IPS-18a (cell line): ENCODE data around the gene COQ8B.

Source experiments
- H3K27ac ChIP-seq: one replicate; pipeline ENCODE4 v1.5.1; 2013; ENCODE audit warnings: low read length
- H3K27me3 ChIP-seq: one replicate; pipeline ENCODE4 v1.6.1; 2013; ENCODE audit warnings: mild to moderate bottlenecking, low read length; ENCODE audit not compliant: control insufficient read depth, insufficient read depth
- H3K36me3 ChIP-seq: one replicate; pipeline ENCODE4 v1.6.1; 2013; ENCODE audit warnings: low read depth, low read length; ENCODE audit not compliant: control insufficient read depth
- H3K4me1 ChIP-seq: one replicate; pipeline ENCODE4 v1.6.1; 2013; ENCODE audit warnings: low read depth, low read length; ENCODE audit not compliant: control insufficient read depth
- H3K4me3 ChIP-seq: one replicate; pipeline ENCODE4 v1.5.1; 2013; ENCODE audit warnings: low read length
- H3K9ac ChIP-seq: one replicate; pipeline ENCODE4 v1.6.1; 2013; ENCODE audit warnings: mild to moderate bottlenecking, low read length, moderate library complexity
- H3K9me3 ChIP-seq: one replicate; pipeline ENCODE4 v1.6.1; 2013; ENCODE audit warnings: low read depth, low read length; ENCODE audit not compliant: control insufficient read depth

Gene COQ8B

GRCh38 chr19:40752257-40752781, 35.6 kb upstream of the COQ8B start:
- Histone ChIP-seq H3K27ac (no peak overlapping the region), H3K4me1 (peaks cover 20% of the 10 kb centered on the region), H3K9me3 (no peaks in the 10 kb centered on the region), H3K9ac (peak overlapping the region; percentile 98), H3K4me3 (peak overlapping the region; percentile 86), H3K27me3 (no peaks in the 10 kb centered on the region), H3K36me3 (peaks cover 34% of the 10 kb centered on the region)

GRCh38 chr19:40750874-40751537, 34.3 kb upstream of the COQ8B start, which contains the start of gene SNRPA:
TSS of gene SNRPA (plus strand) at chr19:40751203. CDS start at chr19:40751409, 206 bp downstream.
- Histone ChIP-seq H3K9ac (peak within 1 kb of the TSS; percentile 98), H3K4me1 (peaks cover 20% of the 10 kb centered on the region), H3K4me3 (peak within 1 kb of the TSS; percentile 86), H3K36me3 (peaks cover 22% of the 10 kb centered on the region), H3K27ac (peak within 1 kb of the TSS; percentile 99), H3K9me3 (no peaks in the 10 kb centered on the region), H3K27me3 (no peaks in the 10 kb centered on the region)

DNA sequence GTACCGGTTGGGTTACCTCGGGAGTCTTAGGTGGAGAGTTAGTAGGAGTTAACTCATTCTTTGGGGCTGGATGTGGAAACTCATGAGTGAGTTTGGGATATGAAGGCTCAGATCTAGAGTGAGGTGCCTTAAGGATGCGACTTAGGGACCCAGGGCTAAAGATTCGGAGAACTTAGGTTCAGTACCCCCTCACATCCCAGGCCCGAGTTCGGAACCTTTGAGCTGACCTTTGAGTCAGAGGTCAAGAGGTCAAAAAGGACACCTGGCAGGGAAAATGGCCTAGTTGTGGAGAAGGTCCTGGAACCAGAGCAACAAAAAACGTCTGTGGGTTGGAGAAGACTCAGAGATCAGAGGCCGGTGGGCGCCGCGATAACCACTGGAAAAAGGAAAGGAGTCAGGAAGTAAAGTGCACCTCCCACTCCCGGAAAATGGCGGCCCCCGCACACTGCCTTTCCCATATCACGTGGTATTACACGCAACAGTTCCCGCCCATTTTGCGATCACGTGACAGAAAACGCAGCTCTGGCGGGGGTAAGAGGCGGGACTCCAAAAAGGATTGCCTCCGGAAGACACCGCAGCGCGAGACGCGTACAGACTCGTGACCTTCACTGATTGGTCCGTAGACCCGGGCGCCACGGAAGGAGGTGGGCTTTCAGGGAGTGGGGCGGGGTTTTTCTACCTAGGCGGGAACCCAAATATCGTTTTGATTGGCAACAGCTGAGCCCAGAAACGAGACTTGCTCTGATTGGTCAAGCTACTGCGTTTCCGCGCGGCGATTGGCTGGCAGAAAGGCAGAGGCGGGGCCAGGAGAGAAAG, 33.6 kb upstream of the COQ8B start, which contains the start of gene ACTMAP:
TSS of gene ACTMAP (minus strand) at position 420 of the 816 bp plus-strand sequence. CDS start 674 bp downstream, outside the sequence.
- Histone ChIP-seq H3K9ac (peak within 1 kb of the TSS; percentile 98), H3K4me3 (peak within 1 kb of the TSS; percentile 86), H3K27me3 (no peaks in the 10 kb centered on the region), H3K27ac (peak within 1 kb of the TSS; percentile 99), H3K9me3 (no peaks in the 10 kb centered on the region), H3K4me1 (peaks cover 21% of the 10 kb centered on the region), H3K36me3 (peaks cover 14% of the 10 kb centered on the region)

- no peak overlapping the region for H3K9ac ChIP-seq
- H3K27ac ChIP-seq: no peak overlapping the region
Observed at GRCh38 chr19:40747536-40747935, 30.9 kb upstream of the COQ8B start.

GRCh38 chr19:40745402-40745780, 28.7 kb upstream of the COQ8B start:
- Histone ChIP-seq H3K27ac (no peak overlapping the region), H3K4me3 (no peak overlapping the region), H3K9ac (no peak overlapping the region)

More at GRCh38 chr19:40747536-40747935, 30.9 kb upstream of the COQ8B start:
- H3K27me3 ChIP-seq: no peaks in the 10 kb centered on the region
- H3K4me3 ChIP-seq: no peak overlapping the region
- no peaks in the 10 kb centered on the region for H3K9me3 ChIP-seq
- H3K4me1 ChIP-seq: peaks cover 16% of the 10 kb centered on the region
- H3K36me3 ChIP-seq: no peaks in the 10 kb centered on the region

GRCh38 chr19:40744554-40745401, 28.1 kb upstream of the COQ8B start:
- Histone ChIP-seq H3K4me3 (no peak overlapping the region), H3K27me3 (no peaks in the 10 kb centered on the region), H3K36me3 (no peaks in the 10 kb centered on the region), H3K9ac (no peak overlapping the region), H3K27ac (no peak overlapping the region), H3K4me1 (peaks cover 11% of the 10 kb centered on the region), H3K9me3 (no peaks in the 10 kb centered on the region)

More at GRCh38 chr19:40745402-40745780, 28.7 kb upstream of the COQ8B start:
- H3K4me1 ChIP-seq: peaks cover 15% of the 10 kb centered on the region
- H3K36me3 ChIP-seq: no peaks in the 10 kb centered on the region
- no peaks in the 10 kb centered on the region for H3K9me3 ChIP-seq
- no peaks in the 10 kb centered on the region for H3K27me3 ChIP-seq

DNA sequence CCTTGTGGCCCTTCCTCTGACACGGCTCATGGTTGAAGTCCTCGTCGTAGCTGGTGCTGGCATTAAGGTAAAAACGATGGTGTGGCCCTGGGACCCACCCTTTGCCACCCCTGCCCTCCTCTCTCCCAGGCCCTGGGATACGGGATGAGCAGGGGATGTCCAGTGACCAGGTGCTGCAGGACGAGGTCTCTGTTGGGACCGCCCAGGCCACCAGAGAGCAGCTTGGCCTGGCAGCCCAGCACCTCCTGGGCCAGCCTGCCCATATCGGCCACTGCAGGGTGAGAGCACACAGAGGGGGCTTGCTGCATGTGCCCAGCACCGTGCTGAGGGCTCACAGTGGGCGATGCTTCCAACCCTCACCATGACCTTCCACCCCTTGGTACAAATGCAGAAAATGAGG, 27.2 kb upstream of the COQ8B start:
- Histone ChIP-seq H3K27me3 (no peaks in the 10 kb centered on the region), H3K4me1 (peaks cover 6% of the 10 kb centered on the region), H3K9me3 (no peaks in the 10 kb centered on the region), H3K4me3 (no peak overlapping the region), H3K27ac (no peak overlapping the region), H3K9ac (no peak overlapping the region), H3K36me3 (no peaks in the 10 kb centered on the region)

DNA sequence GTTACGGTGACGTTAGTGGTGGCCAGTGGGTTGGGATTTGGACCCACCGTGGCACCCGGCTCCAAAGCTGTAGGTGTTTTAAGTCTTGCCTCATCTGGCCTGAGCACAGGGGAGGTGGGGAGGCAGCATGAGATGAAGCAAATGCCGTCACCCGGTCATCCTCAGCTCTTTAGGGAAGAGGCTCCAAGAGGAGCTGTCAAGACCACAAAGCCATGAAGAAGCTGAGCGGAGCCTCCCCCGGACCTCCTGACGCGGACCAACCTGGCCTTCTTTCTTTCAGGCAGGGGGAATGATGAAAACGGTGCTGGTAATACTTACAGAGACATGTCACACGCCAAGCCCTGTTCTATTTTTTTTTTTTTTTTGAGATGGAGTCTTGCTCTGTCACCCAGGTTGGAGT, 26.2 kb upstream of the COQ8B start:
- Histone ChIP-seq H3K9ac (no peak overlapping the region), H3K9me3 (no peaks in the 10 kb centered on the region), H3K36me3 (peaks cover 4% of the 10 kb centered on the region), H3K4me3 (no peak overlapping the region), H3K4me1 (peaks cover 6% of the 10 kb centered on the region), H3K27me3 (no peaks in the 10 kb centered on the region), H3K27ac (no peak overlapping the region)

- Histone ChIP-seq H3K27me3 (no peaks in the 10 kb centered on the region), H3K9ac (no peak overlapping the region), H3K4me3 (no peak overlapping the region), H3K36me3 (peaks cover 6% of the 10 kb centered on the region), H3K27ac (no peak overlapping the region), H3K4me1 (peaks cover 6% of the 10 kb centered on the region), H3K9me3 (no peaks in the 10 kb centered on the region)
Observed at GRCh38 chr19:40742477-40742876, 25.8 kb upstream of the COQ8B start.

- Histone ChIP-seq H3K27ac (no peak overlapping the region), H3K9ac (no peak overlapping the region), H3K36me3 (peaks cover 13% of the 10 kb centered on the region), H3K27me3 (no peaks in the 10 kb centered on the region), H3K4me1 (peaks cover 6% of the 10 kb centered on the region), H3K4me3 (no peak overlapping the region), H3K9me3 (no peaks in the 10 kb centered on the region)
Observed at GRCh38 chr19:40741527-40742390, 25.1 kb upstream of the COQ8B start.
